Glomerular visceral epithelial cell (primary cell): Measurements from ENCODE around the gene LARP4.
"Not testable (repeated sequence)": the region's sequence is repeated elsewhere in the genome, so short reads cannot be mapped to it uniquely, and the experiment has no call there.

Source experiments
- DNase-seq: peaks from one replicate; pipeline ENCODE4 v3.0.0-alpha.2; 2016; ENCODE audit errors: extremely low spot score

The LARP4 gene

DNA sequence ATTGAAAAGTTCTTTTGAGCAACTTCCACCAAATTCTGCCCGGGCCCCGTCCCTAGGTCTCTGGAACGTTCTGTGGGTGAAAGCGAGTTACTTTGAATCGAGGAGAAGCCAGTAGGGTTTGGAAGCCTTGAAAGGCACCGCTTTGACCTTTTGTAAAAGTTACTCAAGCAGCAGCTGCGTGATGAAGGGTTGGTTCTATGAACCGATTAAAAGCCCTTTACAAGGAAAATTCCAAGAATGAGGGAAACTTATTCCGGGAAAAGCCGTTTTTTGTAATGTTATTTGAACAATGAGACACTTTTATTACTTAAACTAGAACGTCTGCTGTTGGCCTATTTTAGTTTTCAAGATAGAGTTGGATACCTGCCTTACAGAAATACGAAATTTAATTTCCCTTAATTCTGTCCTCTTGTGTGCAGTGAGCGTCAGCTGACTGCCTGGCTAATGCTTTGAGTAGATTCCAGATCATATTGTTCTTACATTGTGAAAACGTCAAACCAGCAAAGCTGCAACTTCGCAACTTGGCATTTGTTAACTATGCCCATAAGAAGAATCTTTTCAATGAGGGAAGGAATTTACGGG lies 906 bp downstream of the LARP4 start:
- no peak for DNase-seq

DNA sequence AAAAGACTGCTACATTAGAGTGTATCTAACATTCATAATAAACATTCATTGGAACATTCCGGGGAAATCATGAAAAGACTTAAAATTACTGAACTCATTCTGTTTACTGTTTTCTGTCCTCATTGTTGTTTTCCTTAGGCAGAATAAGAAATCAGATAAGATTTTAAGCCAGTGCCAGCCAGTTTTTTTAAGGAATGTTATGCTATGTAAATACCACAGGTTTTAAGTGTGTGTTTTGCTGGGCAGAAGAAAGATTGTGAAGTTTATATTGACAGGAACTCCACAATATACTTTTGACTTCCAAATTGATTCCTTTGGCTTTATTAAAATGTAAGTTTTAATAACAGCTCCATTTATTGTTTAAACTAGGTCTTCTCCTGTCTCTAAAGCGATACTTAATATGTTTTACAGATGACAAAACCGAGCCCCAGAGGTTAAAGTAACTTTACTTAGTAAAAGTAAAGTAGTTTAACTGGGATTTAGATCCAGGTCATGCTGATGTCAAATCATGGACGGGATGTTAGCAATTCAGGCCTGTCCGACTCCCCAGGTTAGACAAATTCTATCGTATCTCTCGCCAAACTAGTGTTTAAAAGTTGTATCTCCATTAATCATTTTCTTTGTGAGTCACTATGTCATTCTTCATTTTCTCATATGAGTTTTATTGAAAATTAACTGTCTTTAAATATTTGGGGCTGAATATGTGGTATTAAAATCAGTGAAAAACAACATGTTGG lies 1.7 kb downstream of the LARP4 start:
- DNase-seq, result no peak

DNA sequence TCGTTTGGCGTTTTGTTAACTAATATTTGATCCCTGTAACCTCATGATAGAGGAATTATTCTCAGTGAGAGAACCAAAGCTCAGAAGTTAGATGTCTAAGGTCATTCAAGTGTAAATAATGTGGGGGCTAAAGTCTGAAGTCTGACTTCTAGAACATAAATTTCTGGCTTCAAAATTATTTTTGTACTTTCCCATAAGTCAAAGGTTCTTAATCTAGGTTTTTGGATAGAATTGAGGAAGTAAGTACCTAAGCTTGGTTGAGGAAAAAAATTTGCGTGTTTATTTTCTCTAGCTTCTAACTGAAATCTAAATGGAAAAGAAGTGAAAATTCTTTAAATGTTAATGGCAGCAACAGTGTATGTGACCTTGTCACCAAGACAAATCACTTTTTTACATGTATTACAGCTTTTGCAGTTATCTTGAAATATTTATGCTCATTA lies 2.3 kb downstream of the LARP4 start:
- DNase-seq, result no peak

DNA sequence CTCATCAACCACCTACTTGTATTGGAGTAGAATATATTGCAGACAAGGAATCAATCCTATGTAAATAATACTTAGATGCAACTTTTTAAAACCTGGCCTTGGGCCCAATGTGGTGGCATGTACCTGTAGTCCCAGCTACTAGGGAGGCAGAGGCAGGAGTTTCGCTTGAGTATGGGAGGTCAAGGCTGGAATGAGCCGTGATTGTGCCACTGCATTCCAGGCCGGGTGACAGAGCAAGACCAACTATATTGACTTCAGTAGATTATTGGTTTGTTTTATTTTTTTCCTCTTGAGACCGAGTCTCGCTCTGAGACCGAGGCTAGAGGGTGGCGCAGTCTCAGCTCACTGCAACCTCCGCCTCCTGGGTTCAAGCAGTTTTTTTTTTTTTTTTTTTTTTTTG lies 3.6 kb downstream of the LARP4 start:
- DNase-seq, result no peak

DNA sequence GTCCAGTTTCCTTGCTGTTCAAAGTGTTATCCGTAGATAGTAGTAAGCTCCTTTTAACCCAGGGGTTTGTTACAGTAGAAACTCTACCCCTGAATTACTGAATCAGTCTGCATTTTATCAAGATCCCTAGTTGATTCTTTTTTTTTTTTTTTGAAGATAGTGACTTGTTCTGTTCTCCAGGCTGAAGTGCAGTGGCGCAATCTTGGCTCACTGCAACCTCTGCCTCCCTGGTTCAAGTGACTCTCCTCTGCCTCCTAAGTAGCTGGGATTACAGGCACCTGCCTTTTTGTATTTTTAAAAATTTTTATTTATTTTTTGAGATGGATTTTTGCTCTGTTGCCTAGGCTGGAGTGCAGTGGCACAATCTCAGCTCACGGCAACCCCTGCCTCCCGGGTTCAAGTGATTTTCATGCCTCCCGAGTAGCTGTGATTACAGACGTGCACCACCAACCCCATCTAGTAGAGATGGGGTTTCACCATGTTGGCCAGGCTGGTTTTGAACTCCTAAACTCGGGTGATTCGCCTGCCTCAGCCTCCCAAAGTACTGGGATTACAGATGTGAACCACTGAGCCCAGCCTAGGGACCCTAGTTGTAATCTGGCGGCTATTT lies 10.5 kb downstream of the LARP4 start:
- DNase-seq, result no peak

DNA sequence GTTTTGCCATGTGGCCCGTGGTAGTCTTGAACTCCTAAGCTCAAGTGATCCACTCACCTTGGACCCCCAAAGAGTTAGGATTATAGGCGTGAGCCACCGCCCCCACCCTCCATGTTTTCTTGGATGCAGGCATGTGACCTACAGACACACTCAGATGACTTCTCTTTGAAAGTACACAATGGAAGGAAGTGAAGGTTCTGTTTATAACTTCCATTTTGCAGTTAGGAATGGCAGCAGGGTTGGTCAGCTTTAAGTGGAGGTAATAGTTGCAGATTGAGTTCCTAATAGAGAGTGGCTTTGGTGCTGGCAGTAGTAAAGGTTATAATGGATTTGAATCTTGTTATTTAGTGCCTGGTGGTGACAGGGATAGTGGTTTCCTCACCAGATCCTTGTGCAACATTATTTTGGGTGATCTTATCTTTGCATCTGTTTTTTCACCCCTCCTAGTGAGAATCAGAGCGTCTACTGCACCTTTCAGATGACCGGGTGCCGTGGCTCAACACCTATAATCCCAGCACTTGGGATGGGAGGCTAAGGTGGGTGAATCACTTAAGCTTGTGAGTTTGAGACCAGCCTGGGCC lies 15.3 kb downstream of the LARP4 start:
- DNase-seq, result no peak

DNA sequence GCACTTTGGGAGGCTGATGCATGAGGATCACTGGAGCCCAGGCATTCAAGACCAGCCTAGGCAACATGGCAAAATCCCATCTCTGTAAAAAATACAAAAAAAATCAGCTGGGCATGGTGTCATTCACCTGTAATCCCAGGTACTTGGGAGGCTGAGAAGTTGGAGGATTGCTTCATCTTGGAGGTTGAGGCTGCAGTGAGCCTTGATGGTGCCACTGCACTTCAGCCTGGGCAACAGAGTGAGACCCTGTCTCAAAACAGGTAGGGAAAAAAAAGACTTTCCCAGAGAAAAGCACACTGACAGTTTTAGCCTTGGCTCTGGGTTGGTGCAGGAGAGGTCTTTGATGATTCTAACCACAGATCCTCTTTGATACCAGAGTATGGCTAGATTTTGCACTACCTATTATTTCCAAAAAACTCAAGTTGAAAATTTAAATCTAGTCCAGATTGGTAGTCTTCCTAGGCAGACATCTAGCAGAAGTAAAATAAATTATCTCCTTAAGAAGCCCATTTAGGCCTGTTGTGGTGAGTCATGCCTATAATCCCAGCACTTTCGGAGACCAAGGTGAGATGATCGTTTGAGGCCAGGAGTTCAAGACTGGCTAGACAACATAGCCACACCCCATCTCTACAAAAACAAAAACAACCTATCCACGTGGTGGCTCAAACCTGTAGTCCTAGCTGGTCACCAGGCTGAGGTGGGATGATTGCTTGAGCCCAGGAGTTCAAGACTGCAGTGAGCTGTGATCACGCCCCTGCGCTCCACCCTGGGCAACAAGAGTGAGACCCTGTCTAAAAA lies 18.6 kb downstream of the LARP4 start:
- no peak for DNase-seq

DNA sequence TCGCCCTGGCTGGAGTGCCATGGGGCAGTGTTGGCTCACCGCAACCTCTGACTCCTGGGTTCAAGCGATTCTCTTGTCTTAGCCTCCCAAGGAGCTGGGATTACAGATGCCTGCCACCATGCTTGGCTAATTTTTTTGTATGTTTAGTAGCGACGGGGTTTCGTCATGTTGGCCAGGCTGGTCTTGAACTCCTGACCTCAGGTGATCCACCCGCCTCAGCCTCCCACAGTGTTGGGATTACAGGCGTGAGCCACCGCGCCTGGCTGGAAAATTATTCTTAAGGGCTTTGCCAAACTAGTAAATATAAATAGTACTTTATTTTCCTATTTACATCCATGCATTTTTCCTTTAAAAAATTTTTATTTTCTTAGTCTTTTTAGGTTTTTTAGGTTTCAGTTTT lies 22.2 kb downstream of the LARP4 start:
- DNase-seq, result not testable (repeated sequence)

DNA sequence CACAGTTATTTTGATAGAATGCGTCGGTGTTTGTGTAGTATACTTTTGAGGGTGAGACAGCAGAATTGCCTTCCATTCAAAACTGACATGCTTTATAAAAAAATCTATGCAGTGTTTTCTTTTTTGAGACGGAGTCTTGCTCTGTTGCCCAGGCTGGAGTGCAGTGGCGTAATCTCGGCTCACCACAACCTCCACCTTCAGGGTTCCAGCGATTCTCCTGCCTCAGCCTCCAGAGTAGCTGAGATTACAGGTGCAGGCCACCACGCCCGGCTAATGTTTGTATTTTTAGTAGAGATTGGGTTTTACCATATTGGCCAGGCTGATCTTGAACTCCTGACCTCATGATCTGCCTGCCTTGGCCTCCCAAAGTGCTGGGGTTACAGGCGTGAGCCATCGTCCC lies 22.7 kb downstream of the LARP4 start:
- DNase-seq, result not testable (repeated sequence)

DNA sequence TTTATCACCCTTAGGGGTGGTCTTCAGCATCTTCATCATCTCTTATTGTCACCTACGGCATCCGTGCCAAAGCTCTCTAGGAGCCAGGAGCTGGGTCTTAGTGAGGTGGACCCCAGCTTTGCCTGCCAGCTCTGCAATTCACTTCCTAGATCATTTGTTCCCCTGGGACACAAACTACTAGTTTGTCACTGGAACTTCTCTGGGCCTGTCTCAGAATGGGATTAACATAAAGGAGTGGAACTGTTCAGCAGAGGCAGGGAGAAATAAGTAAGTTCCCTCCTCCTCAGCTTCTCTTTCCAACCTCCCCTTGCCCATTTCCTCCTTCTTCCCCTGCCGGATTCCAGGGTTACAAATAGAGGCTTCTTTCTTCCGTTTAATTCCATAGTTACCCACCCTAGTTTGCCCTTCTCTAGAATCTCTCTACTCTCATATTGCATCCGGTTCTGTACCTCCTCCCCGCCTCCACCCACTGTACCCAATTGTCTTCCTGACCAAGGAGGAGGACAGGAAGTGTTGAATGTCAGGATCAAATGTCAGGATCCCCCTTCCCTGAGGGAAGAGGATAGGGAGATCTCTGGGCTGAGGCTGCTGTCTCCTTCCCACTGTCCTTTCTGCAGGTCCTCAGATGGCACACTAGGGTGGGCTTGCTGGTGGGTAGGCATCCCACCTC lies 25.0 kb downstream of the LARP4 start:
- DNase-seq, result no peak

DNA sequence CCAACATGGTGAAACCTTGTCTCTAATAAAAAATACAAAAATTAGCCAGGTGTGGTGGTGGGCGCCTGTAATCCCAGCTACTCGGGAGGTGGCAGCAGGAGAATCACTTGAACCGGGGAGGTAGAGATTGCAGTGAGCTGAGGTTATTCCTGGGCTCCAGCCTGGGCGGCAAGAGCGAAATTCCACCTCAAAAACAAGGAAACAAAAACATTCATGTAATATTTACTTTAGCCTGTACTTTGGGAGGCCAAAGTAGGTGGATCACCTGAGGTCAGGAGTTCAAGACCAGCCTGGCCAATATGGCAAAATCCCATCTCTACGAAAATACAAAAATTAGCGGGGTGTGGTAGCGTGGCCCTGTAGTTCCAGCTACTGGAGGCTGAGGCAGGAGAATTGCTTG lies 31.0 kb downstream of the LARP4 start:
- DNase-seq, result not testable (repeated sequence)

DNA sequence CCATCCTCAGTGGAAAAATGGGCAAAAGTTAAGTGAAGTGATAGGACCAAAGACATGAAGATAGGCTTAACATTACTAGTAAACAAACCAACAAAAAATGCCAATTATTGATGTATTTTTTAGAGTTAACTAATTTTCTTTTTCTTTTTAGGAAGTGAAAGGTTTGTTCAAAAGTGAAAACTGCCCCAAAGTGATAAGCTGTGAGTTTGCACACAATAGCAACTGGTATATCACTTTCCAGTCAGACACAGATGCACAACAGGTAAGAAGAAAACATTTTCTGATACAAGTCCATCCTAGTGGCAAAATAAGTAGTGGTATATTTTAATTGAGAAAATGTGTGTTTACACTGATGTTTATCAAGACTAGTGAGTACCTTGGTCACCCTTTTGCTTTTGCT lies 39.6 kb downstream of the LARP4 start:
- no peak for DNase-seq

DNA sequence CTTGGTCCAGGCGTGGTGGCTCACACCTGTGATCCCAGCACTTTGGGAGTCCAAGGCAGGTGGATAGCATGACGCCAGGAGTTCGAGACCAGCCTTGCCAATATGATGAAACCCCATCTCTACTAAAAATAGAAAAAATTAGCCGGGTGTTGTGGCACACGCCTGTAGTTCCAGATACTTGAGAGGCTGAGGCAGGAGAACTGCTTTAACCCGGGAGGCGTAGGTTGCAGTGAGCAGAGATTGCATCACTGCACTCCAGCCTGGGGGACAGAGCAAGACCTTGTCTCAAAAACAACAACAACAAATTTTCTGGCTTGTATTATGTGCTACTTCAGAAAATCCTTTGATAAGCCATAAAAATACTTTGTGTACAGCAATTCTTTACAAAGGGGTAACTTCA lies 41.1 kb downstream of the LARP4 start:
- DNase-seq, result no peak

DNA sequence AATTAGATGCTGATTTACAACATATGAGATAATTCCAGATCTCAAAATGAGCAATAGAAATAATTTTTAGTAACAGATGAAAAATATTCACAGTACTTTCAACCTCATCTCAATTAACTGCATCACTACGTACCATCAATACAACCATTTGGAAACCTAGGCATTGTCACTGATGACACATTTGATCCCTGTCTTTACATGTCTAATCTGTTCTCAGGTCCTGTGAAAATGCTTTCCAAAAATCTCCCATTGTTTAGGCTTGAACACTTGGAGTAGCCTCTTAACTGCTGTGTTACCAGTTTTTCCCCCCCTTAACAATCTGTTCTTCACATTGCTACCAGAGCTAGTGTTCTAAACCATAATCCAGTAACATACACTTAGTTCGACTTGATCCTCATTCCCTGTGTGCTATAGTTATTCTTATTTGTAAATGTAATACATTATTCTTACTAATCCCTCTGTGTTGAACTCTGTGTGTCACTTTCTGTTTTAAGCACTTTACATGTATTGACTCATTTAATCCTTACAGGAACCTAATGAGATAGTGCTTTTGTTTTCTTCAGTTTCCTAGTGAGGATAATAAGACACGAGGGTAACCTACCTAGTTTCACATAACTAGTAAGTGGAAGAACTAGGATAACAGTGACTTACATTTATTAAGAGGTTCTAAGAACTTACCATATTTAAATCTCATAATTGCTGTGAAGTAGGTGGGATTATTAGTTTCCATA lies 41.7 kb downstream of the LARP4 start:
- DNase-seq, result no peak

DNA sequence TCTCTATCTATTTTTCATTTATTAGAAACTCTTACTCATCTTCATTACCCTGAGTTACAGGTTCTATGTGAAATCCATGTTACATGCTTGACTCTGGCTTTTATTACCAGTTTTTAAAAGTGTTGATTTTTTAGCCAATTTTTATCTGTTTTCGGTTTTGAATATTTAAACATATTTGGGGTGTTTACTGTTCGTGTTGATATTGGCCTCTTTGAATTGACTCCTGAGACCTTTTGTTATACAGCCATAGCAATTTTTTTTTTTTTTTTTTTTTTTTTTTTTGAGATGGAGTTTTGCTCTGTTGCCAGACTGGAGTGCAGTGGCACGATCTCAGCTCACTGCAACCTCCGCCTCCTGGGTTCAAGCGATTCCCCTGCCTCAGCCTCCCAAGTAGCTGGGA lies 49.0 kb downstream of the LARP4 start:
- not testable (repeated sequence) for DNase-seq

DNA sequence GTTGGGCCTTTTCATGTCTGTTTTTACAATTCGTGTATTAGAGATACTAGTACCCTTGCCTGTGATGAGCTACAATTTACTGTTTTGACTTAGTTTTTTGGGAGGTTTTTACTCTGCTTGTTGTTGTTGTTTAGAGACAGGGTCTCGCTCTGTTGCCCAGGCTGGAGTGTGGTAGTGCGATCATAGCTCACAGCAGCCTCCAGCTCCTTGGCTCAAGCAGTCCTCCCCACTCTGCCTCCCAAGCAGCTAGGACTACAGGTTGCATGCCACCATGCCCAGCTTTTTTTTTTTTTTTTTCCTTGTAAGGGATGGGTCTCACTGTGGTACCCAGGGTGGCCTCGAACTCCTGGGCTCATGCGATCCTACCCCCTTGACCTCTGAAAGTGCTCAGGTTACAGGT lies 52.1 kb downstream of the LARP4 start:
- DNase-seq, result no peak

DNA sequence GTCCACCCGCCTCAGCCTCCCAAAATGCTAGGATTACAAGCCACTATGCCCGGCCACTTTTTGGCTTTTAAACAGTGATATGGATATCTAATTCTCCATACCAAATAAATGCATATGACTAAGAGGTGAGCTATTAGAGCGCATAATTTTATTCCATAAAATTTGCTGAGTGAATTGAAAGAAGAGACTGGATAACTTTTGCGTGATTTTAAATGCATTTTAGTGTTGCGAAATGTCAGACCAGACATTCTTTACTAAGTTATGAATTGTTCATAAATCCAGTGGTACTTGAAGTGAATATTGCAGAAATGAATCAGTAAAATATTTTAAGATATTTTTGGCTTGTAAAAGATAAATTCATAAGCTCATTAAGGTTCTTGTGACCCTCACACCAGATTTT lies 53.2 kb downstream of the LARP4 start:
- DNase-seq, result no peak

DNA sequence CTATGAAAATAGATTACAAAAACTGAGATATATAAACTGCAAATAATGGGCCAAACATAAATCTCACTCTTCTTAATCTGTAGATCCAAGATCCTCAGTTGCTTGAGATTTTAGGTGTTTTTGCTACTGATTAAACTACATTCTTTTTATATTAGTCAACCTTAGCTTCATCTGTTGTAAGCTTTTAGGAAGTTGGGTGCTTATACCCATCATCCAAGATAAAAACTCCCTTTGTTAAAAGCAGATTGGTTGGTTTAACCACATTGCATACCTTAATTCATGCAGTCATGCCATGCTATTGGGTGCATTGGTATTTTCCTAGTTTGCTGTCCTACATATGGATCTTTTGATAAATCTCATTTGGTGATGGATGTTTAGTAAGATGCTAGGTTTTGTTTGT lies 57.9 kb downstream of the LARP4 start:
- peak; percentile 20 for DNase-seq

DNA sequence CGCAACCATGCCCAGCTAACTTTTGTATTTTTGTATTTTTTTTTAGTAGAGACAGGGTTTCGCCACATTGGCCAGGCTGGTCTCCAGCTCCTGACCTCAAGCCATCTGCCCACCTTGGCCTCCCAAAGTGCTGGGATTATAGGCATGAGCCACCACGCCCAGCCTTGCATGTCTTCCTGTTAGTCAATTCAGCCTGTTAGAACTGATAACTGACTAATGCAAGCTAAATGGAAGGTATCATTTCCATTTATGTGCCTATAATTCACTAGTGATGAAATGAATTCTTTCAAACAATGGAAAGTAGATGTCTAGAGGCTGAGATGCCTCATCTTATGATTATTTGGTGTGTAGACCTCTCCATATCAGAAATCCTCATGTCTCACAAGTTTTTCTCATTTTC lies 66.8 kb downstream of the LARP4 start:
- DNase-seq, result no peak

DNA sequence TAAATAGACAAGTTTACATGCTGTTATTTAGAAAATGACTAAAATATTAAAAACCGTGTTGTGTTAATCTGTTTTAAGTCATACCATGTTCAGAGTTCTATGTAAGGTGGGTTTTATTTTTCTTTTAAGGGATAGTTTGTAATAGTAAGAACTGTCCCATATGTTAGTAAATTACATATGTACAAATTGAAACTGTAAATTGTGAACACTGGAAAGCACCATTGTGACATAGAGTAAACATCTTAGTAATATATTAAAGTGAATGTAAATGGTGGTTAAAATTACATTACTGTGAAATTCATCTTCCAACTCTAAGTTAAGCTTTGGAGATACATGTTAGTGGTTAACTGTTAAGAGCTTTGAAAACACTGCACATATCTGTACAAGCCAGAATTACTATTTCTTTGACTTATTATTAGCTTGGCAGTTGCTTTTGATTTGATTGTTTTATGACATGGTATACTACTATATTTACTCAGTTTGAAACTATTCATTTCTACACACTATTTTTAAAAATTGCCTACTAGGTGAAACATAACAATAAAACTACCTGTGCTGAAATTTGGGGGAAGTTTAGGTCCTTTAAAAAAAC lies 76.7 kb downstream of the LARP4 start:
- DNase-seq, result no peak

DNA sequence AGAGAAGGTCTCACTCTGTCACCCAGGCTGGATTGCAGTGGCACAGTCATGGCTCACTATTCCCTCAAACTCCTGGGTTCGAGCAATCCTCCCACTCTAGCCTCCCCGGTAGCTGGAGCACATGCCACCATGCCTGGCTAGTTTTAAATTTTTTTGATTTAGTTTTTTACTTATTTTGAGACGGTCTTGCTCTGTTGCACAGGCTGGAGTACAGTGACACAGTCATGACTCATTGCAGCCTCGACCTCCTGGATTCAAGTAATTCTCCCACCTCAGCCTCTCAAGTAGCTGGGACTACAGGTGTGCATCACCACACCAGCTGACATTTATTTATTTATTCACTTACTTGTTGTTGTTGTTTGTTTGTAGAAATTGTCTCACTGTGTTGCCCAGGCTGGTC lies 81.9 kb downstream of the LARP4 start:
- DNase-seq, result peak; percentile 29
